HG02852 (cell line): ENCODE measurements around the gene STAC.
"Not testable (repeated sequence)": the region's sequence is repeated elsewhere in the genome, so short reads cannot be mapped to it uniquely, and the experiment has no call there.

Experiments used
- ATAC-seq: cut with Tn5 transposase; IDR thresholded peaks from one replicate; pipeline ENCODE4 v1.9.1; 2021; ENCODE audit warnings: mild to moderate bottlenecking, moderate library complexity; ENCODE audit not compliant: unreplicated experiment

Gene STAC

DNA sequence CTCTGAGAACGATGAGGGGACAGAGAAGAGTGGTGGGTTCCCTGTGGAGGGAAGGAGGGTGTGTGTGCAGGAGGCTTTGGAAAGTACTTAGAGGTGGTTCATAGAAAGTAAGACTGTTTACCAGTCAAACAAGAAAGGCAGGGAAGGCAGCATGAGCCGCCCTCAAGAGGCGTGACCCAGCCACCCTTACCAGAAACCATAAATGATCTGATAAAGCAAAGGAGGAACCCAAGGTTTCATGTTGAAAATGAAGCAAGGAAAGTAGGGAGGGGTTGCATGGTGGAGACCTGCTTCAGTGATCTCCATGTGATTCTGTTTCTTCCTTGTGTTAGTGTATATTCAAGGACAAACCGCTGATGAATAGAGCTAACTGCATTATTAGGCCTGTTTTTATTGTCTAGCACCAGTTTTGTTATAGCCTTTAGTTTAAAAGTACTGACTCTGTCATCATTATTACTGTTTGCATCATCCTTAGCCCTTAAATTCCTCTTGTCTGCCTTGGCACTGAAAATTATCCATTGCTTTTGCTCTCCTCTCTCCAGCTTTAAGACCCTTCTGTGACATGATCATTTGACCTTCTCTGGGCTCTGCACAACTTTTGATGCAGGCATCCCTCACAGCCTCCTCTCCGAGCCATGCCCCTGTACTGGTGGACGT, 96.1 kb downstream of the STAC start:
- no peak for ATAC-seq

DNA sequence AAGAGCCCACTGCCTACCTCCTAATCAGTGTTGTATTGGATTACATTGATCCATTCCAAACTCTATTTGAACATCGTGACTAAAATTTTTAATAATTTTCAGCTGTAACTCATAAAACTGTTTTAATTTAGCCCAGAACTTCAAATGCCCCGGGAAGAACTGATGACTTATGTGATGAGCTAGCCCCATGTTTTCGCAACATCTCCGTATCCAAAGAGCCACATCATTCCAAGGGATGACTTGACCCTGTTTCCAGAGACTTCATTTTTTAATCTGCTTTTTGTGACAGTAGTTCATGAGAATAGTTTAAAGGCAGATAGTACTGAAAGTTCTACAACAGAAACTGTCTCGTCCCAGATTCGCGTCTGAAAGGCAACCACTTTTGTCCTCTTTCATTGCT, 97.4 kb downstream of the STAC start:
- no peak for ATAC-seq

DNA sequence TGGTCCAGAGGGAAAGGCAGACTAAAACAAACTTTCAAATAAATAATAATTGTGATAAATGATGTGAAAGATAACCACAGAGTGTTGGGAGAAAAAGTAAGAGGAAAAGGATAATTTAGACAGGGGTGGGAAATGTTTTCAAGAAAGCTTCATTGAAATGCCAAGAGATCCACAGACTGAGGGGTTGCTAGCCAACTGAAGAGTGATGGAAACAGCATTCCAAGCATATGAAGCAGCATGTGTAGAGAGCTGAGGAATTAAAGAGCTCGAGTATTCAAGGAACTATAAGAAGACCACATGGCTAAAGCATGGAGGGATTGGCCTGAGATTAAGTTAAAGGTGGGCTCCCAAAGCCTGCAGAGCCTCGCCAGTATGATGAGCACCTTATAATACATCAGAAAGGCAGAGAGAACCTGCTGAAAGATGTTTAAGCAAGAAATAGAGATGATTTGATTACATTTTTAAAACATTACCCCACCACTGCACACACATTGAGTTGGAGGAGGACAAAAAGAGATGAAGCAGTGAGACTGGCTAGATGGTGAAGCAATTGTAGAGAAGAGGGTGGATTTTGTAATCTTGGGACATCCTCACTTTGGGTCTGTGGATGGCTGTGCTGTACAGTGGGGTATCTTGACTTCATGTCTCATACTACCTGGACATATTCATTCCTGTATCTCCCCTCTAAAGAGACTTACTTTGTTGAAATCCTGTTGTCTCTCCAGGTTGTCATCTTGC, 100.8 kb downstream of the STAC start:
- no peak for ATAC-seq

DNA sequence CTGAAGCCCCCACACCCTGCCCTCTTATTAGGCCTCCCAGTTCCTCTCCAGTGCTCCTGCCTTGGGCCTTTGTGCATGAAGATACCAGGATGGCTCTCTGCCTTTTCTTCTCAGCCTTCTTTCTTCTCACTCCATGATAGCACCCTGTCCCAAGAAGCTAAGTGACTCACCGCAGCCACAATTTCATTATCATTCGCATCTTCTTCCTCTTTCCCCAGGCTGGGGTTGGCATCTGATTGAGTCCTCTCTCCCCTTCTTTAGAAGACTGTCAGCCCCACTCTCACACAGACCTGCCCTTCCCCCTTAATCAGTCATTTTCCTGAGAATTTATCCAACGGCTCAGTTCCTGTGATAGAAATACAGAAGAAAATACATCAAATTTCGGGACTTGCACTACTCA, 102.0 kb downstream of the STAC start:
- no peak for ATAC-seq

DNA sequence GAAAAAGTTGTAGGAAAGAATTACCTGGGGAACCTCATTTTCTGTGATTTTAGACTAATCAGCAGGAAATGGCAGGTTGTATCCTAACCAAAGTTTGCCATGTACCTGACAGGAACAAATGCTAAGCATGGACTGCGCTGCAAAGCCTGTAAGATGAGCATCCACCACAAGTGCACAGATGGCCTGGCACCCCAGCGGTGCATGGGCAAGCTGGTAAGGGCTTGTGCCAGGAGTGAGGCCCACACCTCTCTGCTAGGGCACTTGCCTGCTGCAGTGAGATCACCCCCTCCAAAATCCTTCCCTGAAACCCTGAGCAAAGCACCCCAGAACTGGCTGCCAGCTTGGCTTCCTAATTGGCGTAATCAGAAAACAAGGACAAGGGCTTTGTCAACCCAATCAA, 102.6 kb downstream of the STAC start:
- ATAC-seq, result no peak

DNA sequence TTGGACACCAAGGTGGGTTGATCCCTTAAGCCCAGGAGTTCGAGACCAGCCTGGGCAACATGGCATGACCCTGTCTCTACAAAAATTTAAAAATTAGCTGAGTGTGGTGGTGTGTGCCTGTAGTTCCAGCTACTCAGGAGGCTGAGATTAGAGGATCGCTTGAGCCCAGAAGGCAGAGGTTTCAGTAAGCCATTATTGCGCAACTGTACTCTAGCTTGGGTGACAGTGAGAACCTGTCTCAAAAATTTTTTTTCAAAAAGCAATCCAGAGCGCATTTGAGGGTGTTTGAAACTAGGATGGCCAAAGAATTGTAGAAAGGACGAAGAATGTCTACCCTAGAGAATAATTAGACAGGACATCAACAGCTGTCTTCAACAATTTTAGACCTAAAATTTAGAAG, 103.4 kb downstream of the STAC start:
- ATAC-seq, result no peak

DNA sequence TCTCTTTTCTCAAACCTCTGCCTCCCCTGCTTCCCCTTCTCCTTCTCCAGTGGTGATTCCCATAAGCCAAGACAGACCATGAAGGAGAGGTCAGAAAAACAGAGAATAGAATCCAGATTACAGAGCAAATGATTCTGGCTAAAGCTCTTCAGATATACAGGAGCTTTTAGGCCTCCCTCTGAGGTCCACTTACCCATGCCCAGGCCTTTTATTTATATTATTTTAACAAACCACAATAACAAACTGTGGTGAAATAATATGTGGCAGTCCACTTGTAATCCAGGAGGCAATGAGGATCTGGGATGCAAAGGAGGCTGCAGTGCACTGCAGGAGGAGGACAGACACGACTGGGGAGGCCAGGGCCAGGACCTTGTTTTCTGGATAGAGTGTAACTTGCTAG, 104.1 kb downstream of the STAC start:
- ATAC-seq, result no peak

DNA sequence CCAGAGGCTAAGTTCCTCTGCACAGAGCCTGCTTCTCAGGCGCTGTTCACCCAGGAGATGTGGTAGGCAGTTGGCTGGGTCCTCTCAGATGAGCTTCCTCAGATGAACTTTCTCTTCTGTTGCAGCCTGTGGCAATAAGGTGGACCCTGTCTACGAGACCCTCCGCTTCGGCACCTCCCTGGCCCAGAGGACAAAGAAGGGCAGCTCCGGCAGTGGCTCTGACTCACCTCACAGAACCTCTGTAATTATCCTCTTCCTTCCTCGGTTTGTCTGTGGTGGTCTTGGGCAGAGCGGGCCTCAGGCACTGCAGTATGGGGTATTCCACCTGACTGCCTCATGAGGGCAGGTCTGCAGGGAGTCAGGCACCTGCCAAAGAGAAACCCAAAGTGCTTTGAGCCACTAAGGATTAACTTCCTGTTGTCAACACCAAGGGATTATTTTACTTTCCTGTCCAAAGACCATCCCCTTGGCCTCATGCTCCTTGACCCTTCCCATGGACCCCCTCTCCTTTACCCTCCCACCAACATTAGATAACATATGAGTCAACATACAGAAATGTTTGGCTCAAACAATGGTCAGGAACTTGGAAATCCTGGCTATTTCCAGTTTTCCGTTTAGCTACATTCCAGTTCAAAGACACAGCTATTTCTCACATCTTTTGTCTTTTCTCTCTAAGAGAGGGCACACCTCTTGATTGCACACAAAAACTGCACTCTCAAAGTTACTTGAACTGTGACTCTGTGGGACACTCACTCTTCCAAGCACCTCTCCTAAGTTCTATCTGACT, 105.9 kb downstream of the STAC start:
- ATAC-seq, result no peak

DNA sequence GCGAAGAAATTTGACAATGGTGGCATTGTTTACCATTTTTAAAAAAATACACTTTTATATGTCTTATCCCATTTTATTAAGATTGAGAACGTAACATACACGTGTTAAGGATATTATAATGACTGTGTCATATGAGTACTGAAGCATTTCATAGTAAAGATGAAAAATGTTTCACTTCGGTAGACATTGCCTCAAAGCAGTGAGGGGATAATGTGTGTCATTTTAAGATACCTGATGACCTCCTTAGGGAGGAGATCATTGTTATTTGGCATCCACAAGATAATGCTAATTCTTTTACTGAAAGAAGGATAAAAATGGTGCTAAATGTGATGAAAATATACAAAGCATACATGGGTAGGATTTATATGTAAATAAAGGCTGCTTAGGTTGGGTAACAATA, 107.3 kb downstream of the STAC start:
- ATAC-seq, result no peak

DNA sequence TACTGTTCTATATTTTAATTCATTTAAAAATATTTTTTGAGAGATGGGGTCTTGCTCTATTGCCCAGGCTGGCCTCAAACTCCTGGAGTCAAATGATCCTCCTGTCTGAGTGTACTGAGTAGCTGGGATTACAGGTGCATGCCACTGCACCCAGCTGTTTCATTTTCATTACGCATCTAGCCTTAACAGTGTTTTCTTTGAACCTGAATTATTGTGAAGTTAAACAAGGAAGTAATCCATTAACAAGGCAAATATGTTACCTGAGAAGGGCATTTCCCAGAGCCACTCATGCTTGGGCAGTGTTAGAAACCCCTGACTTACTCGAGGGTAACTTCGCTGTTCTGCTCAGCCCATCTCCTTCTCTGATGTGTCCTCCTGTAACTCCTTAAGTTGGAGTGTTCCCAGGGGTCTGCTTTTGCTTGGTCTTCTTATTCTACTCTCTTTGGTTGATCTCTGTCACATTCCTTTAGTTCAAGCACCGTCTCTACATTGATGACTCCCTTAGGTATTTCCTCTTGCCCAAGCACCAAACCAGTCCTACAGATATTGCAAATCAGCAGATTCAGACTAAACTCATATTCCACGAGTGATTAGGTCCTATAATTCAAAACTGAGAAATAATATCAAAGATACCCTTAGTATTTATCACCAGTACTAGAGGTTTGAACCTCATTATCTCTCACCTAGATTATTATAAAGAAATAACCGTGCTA, 107.9 kb downstream of the STAC start:
- no peak for ATAC-seq

DNA sequence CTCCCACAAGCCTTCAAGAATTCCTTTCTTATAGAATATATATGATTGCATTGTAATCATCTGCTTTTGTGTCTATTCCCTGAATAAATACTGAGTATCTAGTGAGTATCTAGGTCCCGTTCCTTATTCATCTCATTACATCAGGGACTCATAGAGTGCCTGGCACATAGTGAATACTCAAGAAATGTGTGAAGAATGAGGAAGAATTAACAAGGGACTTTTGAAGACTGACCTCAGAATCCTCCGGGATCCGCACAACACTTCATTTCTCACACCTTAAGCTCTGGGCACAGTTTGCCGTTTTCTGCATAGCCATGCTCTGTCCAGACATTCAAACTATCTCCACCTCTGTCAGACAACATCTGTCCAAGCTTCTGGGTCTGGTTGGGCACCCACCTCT, 108.8 kb downstream of the STAC start:
- no peak for ATAC-seq

DNA sequence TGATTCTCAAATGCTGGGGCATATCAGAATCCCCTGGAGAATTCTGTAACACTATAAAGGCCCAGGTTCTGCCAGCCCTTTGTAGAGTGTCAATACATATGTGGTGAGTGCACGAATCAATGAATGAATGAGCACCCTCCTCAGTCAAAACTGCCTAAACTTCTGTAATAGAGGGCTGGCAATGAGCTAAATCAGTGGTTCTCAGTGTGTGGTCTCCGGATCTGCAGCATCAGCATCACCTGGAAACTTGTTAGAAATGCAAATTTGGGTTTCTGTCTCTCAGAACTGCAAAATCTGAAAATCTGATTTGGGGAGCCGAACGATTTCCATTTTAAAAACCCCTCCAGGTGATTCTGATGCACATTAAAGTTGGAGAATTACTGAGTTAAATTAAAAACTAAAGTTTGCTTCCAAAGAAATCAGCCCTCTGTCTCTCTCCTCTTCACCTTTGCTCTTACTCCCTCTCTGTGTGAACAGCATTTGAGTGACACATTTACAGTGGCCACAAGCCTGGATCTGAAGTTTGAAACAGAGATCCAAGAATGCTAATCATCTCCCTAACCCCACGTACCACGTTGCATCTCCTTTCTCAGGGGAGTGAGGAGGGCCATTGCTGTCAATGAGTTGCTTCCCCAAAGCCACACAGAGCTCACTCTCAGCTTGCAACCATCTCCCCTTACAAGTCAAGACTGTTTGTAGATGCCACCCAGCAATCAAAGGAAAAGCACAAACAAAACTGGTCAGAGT, 109.5 kb downstream of the STAC start:
- ATAC-seq, result no peak

DNA sequence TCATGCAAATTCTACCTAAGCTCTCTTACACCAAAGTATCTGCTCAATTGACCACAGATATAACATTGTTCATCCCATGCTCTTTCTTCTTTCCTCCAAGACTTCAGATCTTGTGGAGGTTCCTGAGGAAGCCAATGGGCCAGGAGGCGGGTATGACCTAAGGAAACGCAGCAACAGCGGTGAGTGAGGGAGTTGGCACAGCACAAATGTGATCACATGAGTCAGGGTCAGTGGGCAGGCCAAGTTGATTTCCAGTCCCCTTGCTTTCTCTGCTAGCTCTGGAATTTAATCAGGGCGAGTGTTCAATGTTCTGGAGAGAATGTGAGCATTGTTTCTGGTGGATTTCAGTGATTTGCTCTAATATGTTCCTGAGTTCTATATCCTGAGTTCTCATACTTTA, 112.7 kb downstream of the STAC start:
- no peak for ATAC-seq

DNA sequence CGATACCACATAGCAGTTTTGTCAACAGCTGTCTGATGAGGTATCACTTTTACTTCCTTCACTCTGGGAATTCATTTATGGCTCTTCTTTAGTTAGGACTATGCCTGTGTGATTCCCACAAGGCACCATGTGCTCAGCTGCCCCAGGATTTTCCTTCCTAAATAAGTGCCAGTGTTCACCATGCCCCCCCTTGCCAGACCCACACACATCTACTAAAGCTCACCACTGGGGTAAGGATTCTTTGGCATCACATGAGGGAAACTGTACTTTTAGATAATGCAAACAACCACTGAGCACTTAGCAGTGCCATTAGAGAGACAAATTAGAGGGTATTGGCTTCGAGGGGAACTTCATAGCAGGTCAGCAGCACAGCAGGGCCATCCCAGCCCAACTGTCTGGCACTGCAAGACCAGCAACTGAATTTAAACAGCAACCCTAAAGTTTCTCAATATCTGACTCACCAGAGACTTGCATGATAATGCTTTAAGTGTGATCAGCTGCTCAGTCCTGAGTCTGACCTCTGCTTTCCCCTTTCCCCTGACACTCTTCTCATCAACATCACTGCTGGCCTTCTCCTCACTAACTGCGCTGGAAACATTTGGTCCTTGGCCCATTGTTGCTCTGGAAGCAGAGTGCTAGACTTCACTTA, 114.3 kb downstream of the STAC start:
- ATAC-seq, result no peak

DNA sequence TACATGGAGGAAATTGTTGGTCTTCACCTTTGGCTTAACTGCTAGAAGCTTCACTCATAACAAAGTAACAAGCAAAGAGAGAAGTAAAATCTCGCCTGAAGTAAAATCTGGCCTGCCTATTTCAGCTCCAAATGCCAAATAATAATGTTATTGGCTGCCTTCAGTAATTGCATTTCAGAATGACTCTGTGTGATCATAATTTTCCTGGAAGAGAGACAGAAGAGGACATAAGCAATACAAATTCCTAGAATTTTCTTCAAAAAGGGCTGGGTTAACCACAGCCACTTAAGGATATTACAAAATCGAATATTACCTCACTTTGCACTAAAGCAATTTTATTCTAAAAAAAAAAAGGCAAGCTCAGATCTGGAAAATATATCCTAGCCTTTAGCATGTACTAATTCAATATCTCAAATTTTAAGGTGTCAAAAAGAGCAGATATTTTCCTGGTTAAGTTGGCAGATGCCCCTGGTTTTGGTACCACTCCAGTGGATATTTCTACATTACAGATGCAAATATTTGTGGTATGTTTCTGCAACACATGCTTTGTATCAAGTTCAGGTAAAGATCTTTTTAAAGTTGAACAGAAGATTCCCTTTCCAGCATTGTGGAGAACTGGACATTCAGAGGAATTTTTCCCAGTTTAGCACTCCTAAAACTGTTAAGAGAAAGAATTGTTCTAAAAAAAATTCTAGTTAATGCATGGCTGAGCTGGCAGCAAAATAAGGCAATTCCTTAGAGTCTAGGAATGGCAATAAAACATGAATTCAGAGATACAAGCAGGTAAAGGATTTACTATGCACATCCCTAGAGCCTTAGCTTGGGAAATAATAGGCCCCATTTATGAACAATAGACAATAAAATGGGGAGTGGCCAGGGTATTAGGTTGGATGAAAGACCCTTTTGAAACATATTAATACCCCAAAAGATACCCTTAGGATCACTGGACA, 116.7 kb downstream of the STAC start:
- ATAC-seq, result no peak

DNA sequence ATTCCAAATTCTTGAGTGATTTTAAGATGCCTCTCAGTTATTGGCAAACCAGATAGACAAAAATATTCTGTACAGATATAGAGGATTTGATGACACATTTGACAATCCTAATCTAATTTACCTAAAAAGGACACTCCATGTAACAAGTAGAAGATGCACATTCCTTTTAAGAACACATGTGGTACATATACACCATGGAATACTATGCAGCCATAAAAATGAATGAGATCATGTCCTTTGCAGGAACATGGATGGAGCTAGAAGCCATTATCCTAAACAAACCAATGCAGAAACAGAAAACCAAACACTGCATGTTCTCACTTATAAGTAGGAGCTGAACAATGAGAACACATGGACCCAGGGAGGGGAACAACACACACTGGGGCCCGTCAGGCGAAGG, 119.7 kb downstream of the STAC start:
- not testable (repeated sequence) for ATAC-seq

DNA sequence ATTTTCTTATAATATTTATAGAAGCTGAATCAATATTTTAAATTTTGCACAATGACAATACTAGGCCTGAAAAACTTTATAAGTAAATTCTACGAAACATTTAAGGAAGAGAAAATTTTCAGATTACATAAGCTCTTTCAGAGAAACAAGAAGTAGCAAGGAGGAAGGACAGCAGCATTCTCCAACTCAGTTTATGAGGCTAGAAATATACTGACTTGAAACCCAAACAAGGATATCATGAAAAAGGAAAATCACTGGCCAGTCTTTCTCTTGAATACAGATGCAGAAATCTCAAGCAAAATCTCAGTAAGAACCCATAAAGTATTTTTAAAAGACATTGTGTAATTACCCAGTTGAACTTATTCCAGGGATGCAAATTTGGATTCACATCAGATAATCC, 121.3 kb downstream of the STAC start:
- no peak for ATAC-seq

DNA sequence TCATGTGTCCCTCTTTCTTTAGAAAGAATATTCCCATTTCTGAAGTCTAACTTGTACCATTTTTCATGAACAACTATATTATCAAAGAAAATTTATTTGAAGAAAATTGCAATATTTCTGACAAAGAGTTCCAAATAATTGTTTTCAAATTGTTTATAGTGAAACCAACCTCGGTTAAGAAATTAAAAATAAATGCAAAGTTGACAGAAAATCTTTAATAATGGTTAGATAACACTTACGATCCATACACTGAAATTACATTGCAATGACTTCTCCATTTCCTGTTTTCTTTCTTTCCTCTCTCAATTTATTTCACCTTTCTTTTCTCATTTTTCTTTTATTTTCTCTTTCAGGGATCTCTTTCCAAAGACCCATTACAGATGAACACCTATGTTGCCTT, 125.1 kb downstream of the STAC start:
- no peak for ATAC-seq
